GM11168 (cell line): ENCODE data around the gene STMP1.

ENCODE experiments used
- in situ Hi-C: fragments of 300-500 bp; cut with MboI; formaldehyde crosslinking; loops from one replicate; pipeline ENCODE4 v1.12.0; 2022; ENCODE audit warnings: low sequenced_read_pairs; ENCODE audit not compliant: unreplicated experiment

STMP1 gene

DNA sequence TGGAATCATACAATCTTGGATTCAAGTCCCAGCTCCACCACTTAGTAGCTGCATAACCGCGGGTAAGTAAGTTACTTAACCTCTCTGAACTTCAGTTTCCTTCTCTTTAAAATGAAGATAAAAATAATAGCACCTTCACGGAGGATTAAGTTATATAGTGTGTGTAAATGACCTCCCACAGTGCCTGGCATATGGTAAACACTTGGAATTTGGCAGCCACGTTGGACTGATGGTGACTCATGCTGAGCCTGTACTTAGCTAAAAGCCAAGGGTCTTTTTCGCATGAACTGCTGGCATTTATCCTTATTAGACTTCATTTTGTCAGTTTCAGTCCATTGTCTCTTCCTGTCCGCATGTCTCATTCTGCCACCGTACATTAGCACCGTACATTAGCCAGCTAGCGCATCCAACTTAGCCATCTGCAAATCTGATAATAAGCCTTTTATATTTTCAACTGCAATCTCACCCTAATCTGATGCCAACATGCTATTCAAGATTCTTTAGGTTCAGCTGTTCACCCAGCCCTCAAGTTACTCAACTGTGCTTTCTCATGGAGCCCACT lies 54.4 kb downstream of the STMP1 start:
- in situ Hi-C loops: no loop called here

- in situ Hi-C loops: no loop called here
Observed at GRCh38 chr7:135717693-135718092, 55.4 kb downstream of the STMP1 start.

DNA sequence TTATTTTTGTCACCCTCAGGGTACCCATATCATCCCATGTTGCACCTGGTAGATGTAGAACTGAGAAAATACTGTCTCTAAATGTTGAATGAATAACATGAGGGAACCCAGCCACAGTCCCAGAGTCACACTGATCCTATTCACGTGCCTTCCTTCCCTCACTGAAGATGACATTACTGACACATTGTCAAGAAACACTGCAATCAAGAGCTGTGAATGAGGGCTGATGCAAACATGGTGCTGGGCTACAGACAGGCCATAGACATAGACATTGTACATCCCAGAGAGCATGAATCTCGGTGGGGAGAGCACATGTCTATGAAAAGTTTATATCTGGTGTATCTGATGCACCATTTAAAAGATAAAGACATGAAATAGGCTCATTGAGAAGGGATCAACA lies 55.9 kb downstream of the STMP1 start:
- in situ Hi-C loops: no loop called here

- in situ Hi-C loops: no loop called here
Observed at GRCh38 chr7:135718794-135719437, 56.6 kb downstream of the STMP1 start.

- in situ Hi-C loops: no loop called here
Observed at GRCh38 chr7:135719688-135720087, 57.4 kb downstream of the STMP1 start.

DNA sequence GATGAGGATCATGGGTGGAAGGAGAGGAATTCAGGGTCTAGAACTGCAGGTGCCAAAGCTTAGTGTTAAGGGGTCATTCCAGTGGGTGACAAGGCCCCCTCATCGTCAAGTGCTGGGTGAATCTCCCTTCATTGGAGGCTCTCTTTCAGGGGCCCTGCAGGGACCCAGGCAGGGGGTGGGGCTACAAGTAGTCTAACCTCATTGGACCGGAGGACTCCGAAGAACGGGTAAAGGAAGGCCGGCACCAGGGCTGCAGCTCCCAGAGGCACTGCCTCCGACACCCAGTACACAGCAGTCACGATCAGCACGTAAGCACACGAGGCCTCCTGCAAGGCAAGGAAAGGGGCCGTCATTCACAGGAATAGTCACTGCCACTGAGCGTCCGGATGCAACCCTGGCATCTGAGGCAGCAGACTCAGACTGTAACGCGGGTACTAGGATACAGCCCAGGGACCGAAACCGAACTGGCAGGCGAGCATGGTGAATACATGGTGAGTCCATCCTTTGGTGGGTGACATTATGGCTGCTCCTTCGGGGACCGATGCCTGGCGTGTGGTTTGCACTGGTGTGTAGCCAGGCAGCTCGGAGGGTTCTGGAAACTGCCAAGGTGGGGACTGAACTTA lies 59.0 kb downstream of the STMP1 start:
- in situ Hi-C loops: no loop called here

- in situ Hi-C loops: no loop called here
Observed at GRCh38 chr7:135723411-135723810, 61.1 kb downstream of the STMP1 start.
